BJ (cell line): ENCODE measurements around the gene ZFYVE19. TPM values are rescaled to one million over a fixed set of nuclear protein-coding genes. Genes with fewer than 3 reads are reported as not detected.

Experiments used
- CTCF ChIA-PET: fragments of 350-600 bp; formaldehyde crosslinking; extraction: SDS; loops from one replicate; lab custom pipeline; 2021; ENCODE audit warnings: antibody characterized with exemption, inconsistent platforms; lab: Yijun Ruan, JAX
- POLR2A ChIA-PET: fragments of 300-600 bp; sonication (Branson Sonifier 250); formaldehyde crosslinking; extraction: SDS; loops from one replicate; lab custom pipeline; 2021; ENCODE audit warnings: antibody characterized with exemption; lab: Charles Lee
- DNase-seq: peaks from one replicate; pipeline ENCODE4 v3.0.0-alpha.2; 2011; ENCODE audit warnings: low read depth
- H3K27me3 ChIP-seq: 2 replicates; pipeline ENCODE4 v1.6.0; 2011; ENCODE audit warnings: low read length; ENCODE audit not compliant: control insufficient read depth, insufficient read depth
- H3K36me3 ChIP-seq: 2 replicates; pipeline ENCODE4 v1.5.1; 2011; ENCODE audit warnings: low read length; ENCODE audit not compliant: control insufficient read depth, insufficient read depth
- H3K4me3 ChIP-seq: 2 replicates; pipeline ENCODE4 v1.5.1; 2011; ENCODE audit warnings: low read depth, mild to moderate bottlenecking, control low read depth, low read length
- polyA plus RNA-seq: library from polyadenylated mRNA; depleted of rRNA; stranded (reverse); fragments of >200 nt; gene quantifications from 2 replicates; pipeline ENCODE4 v1.2.3, GENCODE V29; 2011
- TF ChIP-seq, protein P1 (sequence below): IDR thresholded peaks from 2 replicates; pipeline ENCODE4 v1.5.1; 2011; ENCODE audit warnings: low read depth, mild to moderate bottlenecking, control low read depth, inconsistent platforms, low read length, moderate library complexity; ENCODE audit not compliant: insufficient read depth

Gene ZFYVE19
- polyA plus RNA-seq, 1 experiment, result 31.9 TPM

DNA sequence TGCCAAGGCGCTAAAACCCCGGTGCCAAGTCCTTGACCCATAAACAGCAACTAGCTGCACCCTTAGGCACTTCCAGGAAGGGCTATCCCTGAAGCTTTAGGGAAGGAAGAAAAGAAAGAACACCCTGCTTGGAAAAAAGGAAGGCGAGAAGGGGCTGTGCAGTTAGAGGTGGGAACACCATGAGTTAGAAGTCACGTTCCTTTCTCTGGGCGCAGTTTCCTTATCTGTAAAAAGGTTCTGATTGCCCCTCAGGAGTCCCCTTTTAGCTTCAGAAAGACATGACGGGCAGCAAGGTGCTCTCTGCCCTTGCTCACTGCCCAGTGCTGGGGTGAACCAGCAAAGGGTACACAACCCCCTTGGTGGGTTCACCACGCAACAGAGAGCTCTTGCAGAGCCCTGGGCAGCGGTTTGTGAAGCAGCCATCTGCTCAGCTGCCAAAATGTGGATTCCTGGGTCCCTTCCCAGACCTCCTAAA is 42.2 kb upstream of the ZFYVE19 start:
- CTCF ChIA-PET, result interaction anchor here (0.7 to 1.9 kb wide), 8 partner anchors 12 to 130 kb away, joined by 3 to 7 read pairs (median 4); partner anchors contain the start of gene VPS18
- H3K4me3 ChIP-seq, result peak overlapping the region; percentile 54
- H3K27me3 ChIP-seq, result peaks cover 1% of the 10 kb centered on the region; the same call in 1 of the 2 replicates
- H3K36me3 ChIP-seq, result peaks cover 1% of the 10 kb centered on the region; the same call in 1 of the 2 replicates
- DNase-seq, result no peak
- TF ChIP-seq, protein P1, sequence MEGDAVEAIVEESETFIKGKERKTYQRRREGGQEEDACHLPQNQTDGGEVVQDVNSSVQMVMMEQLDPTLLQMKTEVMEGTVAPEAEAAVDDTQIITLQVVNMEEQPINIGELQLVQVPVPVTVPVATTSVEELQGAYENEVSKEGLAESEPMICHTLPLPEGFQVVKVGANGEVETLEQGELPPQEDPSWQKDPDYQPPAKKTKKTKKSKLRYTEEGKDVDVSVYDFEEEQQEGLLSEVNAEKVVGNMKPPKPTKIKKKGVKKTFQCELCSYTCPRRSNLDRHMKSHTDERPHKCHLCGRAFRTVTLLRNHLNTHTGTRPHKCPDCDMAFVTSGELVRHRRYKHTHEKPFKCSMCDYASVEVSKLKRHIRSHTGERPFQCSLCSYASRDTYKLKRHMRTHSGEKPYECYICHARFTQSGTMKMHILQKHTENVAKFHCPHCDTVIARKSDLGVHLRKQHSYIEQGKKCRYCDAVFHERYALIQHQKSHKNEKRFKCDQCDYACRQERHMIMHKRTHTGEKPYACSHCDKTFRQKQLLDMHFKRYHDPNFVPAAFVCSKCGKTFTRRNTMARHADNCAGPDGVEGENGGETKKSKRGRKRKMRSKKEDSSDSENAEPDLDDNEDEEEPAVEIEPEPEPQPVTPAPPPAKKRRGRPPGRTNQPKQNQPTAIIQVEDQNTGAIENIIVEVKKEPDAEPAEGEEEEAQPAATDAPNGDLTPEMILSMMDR, result no peak
- POLR2A ChIA-PET, result no interaction called here

DNA sequence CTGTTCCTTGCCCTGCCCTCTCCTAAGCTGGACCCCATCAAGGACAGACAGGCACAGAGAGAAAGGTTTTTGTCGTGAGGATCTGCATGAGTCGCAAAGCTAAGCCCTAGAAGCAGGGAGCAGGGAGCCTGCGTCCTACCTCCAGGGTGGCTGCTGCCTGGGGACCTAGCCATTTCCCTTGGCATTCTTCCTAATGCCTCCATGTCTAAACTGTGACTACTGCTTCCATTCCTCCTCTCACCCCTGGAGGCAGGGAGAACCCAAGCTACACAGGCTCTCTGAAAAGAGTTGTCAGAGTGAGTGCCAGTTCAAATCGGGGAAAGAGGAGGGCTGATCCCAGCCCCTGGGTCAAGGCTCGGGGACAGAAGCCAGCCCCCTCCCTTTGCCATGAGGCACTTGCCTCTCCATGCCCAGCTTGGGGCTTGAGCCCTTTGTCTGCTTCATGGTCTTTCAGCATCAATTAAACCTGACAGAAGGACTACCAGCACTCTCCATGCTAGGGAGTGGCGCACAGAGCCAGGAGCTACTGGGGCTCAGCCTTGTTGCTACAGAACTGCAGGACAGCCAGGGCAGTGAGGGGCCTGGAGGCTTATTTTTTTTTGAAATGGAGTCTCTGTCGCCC is 40.6 kb upstream of the ZFYVE19 start:
- ChIA-PET CTCF (interaction anchor here (0.6 to 1.2 kb wide), 3 partner anchors 91 to 566 kb away, joined by 3 to 6 read pairs (median 4); partner anchors contain the start of gene NUSAP1), POLR2A (no interaction called here)
- TF ChIP-seq, protein P1, result no peak
- no peak for DNase-seq
- H3K4me3 ChIP-seq, result no peak overlapping the region
- peaks cover 6% of the 10 kb centered on the region; the same call in 1 of the 2 replicates for H3K36me3 ChIP-seq
- H3K27me3 ChIP-seq, result no peaks in the 10 kb centered on the region

DNA sequence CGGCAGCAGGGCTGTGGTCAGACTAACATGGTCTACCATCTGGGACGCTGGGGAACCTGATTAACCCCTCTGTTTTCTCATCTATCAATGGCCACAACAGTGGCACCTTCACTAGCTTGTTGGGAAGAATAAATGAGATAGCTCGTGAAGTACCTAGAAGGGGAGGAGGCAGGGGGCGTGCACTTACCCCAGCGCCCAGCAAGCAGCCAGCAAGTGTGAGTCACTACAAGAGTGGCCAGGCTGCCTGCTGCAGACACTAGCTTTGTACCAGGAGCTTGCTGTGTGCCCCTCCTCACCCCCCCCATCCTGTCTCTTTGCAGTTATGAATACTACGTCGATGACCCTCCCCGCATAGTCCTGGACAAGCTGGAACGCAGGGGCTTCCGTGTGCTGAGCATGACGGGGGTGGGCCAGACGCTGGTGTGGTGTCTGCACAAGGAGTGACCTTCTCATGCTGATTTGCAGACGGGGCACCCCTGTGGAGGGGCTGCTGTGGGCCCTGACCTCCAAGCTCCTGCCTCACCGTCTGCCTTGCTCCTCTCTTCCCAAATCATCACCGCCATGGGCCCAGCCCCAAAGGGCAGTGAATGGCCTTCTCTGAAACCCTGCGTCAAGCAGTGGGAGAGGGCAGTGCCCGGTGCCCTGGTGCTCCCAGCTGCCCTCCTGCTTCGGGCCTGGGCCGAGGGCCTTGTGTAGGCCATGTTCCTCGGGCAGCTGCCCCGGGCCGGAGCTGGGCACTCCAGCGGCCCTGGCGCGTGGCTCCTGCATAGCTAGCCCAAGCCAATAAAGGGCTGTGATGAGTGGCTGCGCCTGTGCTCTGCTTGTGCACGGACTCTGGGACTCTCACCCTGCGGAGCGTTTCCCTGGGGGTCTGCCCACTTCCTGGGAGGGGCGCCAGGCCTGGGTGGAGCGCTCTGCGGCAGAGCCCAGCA is 39.7 kb upstream of the ZFYVE19 start:
- CTCF ChIA-PET, result interaction anchor here (1.0 kb wide), 1 partner anchor 91 kb away, joined by 3 read pairs; no protein-coding TSS in a partner anchor
- Histone ChIP-seq H3K36me3 (peaks cover 6% of the 10 kb centered on the region; the same call in 1 of the 2 replicates), H3K4me3 (no peak overlapping the region), H3K27me3 (no peaks in the 10 kb centered on the region)
- TF ChIP-seq, protein P1, result no peak
- DNase-seq, result no peak
- POLR2A ChIA-PET, result no interaction called here

DNA sequence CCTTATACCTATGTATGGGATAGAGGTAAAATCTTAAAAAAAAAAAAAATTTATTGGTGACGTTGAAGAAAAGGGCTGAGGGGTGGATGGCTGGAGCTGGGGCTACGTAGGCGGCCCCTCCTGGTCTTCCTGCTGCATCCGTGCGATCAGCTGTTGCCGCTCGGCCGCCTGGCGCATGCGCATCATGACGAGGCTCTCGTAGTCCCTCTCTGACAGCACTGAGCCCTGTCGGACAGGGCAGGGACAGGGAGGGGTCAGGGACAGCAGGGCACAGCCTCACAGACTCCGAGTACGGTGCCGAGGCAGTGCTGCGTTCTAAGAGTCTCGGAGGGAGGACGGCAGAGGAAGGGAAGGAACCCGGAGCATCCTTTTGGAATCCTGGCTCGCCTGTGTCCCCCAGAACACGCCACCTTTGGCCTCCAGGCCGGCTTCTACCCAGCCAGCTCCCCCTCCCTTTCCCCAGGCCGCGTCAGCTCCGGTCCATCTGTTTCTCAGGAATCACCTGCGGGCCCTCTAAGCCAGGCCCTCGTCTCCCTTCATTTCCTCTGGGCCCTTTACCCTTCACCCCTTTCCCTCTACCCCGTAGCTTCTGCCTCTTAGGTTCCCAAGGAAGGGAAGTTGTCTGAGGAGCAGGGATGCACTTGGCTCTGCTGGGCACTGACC is 38.9 kb upstream of the ZFYVE19 start:
- POLR2A ChIA-PET, result no interaction called here

More for the DNA sequence above, 38.9 kb upstream of the ZFYVE19 start:
- CTCF ChIA-PET, result interaction anchor here (1.0 kb wide), 2 partner anchors 21 to 90 kb away, joined by 3 to 4 read pairs; no protein-coding TSS in a partner anchor
- peaks cover 10% of the 10 kb centered on the region for H3K36me3 ChIP-seq
- DNase-seq, result no peak
- TF ChIP-seq, protein P1, result no peak
- no peaks in the 10 kb centered on the region for H3K27me3 ChIP-seq
- no peak overlapping the region for H3K4me3 ChIP-seq
